ENCODE measurements around the gene ANP32E. TPM values are rescaled to one million over a fixed set of nuclear protein-coding genes. Genes with fewer than 3 reads are reported as not detected.

ANP32E gene
- polyA plus RNA-seq, 3 donors: 4.6 to 26.6 (median 20.4) TPM

DNA sequence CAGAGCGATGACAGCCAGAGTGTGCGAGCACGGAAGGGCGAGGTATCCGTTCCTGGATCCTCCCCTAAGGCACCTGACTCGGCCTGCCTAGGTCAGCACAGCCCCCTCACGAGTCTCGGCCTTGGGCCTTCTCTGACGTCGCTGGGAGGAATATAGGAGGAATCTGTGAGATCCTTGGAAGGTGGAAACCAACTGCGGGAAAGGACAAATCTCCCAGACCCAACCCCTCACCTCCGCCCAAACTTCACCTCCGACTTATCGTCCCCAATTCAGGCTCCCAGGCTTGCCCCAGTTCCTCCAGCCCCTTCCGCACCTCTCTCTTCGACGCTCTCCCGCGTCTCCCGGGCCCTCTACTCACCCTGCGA, 32.4 kb upstream of the ANP32E start:
- TF ChIP-seq, protein P1, sequence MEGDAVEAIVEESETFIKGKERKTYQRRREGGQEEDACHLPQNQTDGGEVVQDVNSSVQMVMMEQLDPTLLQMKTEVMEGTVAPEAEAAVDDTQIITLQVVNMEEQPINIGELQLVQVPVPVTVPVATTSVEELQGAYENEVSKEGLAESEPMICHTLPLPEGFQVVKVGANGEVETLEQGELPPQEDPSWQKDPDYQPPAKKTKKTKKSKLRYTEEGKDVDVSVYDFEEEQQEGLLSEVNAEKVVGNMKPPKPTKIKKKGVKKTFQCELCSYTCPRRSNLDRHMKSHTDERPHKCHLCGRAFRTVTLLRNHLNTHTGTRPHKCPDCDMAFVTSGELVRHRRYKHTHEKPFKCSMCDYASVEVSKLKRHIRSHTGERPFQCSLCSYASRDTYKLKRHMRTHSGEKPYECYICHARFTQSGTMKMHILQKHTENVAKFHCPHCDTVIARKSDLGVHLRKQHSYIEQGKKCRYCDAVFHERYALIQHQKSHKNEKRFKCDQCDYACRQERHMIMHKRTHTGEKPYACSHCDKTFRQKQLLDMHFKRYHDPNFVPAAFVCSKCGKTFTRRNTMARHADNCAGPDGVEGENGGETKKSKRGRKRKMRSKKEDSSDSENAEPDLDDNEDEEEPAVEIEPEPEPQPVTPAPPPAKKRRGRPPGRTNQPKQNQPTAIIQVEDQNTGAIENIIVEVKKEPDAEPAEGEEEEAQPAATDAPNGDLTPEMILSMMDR (IDR thresholded peaks at IDR 0.05): no peak
- Mint-ChIP-seq H3K36me3 (peaks cover 35 to 38% of the 10 kb centered on the region in 2 donors), H3K4me3 (peak overlapping the region; percentile 98 to 99), H3K27ac (peak overlapping the region; percentile 97 to 99 (median 98)), H3K27me3 (ENCODE audit: low read depth in 3 of 3) (peaks cover 0 to 6% (median 2%) of the 10 kb centered on the region in 3 donors), H3K4me1 (peaks cover 50% of the 10 kb centered on the region), H3K9me3 (peaks cover 0 to 1% (median 0%) of the 10 kb centered on the region in 7 donors)
- peak overlapping the region; percentile 98 for H3K9ac ChIP-seq (ENCODE audit: insufficient read depth, low read length, poor library complexity, severe bottlenecking)
- H3K4me1 ChIP-seq (ENCODE audit: control insufficient read depth in 1 of 2, insufficient read depth in 2 of 2, low read length in 2 of 2): peaks cover 31 to 49% of the 10 kb centered on the region in 2 donors
- no peaks in the 10 kb centered on the region for H3K27me3 ChIP-seq (ENCODE audit: control insufficient read depth in 2 of 2, insufficient read depth in 2 of 2, low read length in 2 of 2)
- H3K79me2 ChIP-seq (ENCODE audit: insufficient read depth, low read length): peaks cover 28% of the 10 kb centered on the region
- H3K27ac ChIP-seq (ENCODE audit: low read depth in 1 of 2, low read length in 2 of 2): peak overlapping the region; percentile 89 to 98
- peaks cover 28 to 36% of the 10 kb centered on the region in 2 donors for H3K36me3 ChIP-seq (replicated peaks in 1 of 2; ENCODE audit: control insufficient read depth in 1 of 2, insufficient read depth in 2 of 2, low read length in 2 of 2)
- DNase-seq: peak in 2 of 3 donors; percentile 31 to 48
- H2AFZ ChIP-seq (ENCODE audit: insufficient read depth, low read depth, low read length, poor library complexity, severe bottlenecking): peak overlapping the region; percentile 91
- H3K4me3 ChIP-seq (replicated peaks in 1 of 3; ENCODE audit: low read depth in 2 of 3, low read length in 3 of 3): peak overlapping the region; percentile 85 to 97 (median 95)
- H3K4me2 ChIP-seq (replicated peaks; ENCODE audit: extremely low read depth, low read length, poor library complexity, severe bottlenecking): peak overlapping the region; percentile 97
- 0% methylated on average over 15 of the region's 21 CpGs for WGBS (ENCODE audit: insufficient coverage)
- no peaks in the 10 kb centered on the region for H4K20me1 ChIP-seq (ENCODE audit: insufficient read depth, low read length)
- H3K9me3 ChIP-seq (replicated peaks in 1 of 2; ENCODE audit: control insufficient read depth in 1 of 2, insufficient read depth in 1 of 2, low read length in 2 of 2): no peaks in the 10 kb centered on the region
- intact Hi-C loops (cut with micrococcal nuclease): loop anchor here in 1 of 2 donors (2.0 to 10.0 kb wide), 2 partner anchors 54 to 286 kb away; no protein-coding TSS in a partner anchor

DNA sequence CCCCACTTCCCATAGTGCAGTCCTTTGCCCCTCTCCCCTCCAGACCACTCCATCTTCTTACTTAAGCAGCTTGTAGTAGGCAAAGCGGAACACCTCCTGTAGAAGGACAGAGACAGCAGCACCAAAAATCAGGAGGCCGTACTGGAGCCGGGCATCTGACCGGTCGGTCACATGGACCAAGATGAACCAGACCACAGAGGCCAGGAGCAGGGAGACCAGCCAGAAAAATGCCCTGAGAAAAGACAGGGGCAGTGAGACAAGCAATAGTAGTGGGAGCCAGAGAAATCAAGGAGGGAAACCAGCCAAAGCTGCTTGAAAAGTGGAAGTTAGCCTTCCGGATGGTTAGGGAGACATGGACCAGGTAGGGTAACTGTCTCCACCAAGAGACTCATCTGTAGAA, 32.0 kb upstream of the ANP32E start:
- DNase-seq: no peak

More for the DNA sequence above, 32.0 kb upstream of the ANP32E start:
- Mint-ChIP-seq H3K4me1 (peaks cover 46% of the 10 kb centered on the region), H3K36me3 (peaks cover 35 to 38% of the 10 kb centered on the region in 2 donors), H3K27ac (peak overlapping the region; percentile 97 to 99 (median 98)), H3K9me3 (peaks cover 0 to 1% (median 0%) of the 10 kb centered on the region in 7 donors), H3K27me3 (ENCODE audit: low read depth in 3 of 3) (peaks cover 0 to 6% (median 2%) of the 10 kb centered on the region in 3 donors), H3K4me3 (peak overlapping the region; percentile 98 to 99)
- H4K20me1 ChIP-seq (ENCODE audit: insufficient read depth, low read length): no peaks in the 10 kb centered on the region
- 46% methylated on average over 6 of the region's 6 CpGs for WGBS (ENCODE audit: insufficient coverage)
- peak overlapping the region; percentile 89 to 98 for H3K27ac ChIP-seq (ENCODE audit: low read depth in 1 of 2, low read length in 2 of 2)
- H3K9ac ChIP-seq (ENCODE audit: insufficient read depth, low read length, poor library complexity, severe bottlenecking): peak overlapping the region; percentile 98
- peak overlapping the region; percentile 97 for H3K4me2 ChIP-seq (replicated peaks; ENCODE audit: extremely low read depth, low read length, poor library complexity, severe bottlenecking)
- H3K27me3 ChIP-seq (ENCODE audit: control insufficient read depth in 2 of 2, insufficient read depth in 2 of 2, low read length in 2 of 2): no peaks in the 10 kb centered on the region
- H3K36me3 ChIP-seq (replicated peaks in 1 of 2; ENCODE audit: control insufficient read depth in 1 of 2, insufficient read depth in 2 of 2, low read length in 2 of 2): peaks cover 28 to 36% of the 10 kb centered on the region in 2 donors
- TF ChIP-seq, protein P1 (IDR thresholded peaks at IDR 0.05): no peak
- H3K4me1 ChIP-seq (ENCODE audit: control insufficient read depth in 1 of 2, insufficient read depth in 2 of 2, low read length in 2 of 2): peaks cover 27 to 44% of the 10 kb centered on the region in 2 donors
- peak overlapping the region; percentile 91 for H2AFZ ChIP-seq (ENCODE audit: insufficient read depth, low read depth, low read length, poor library complexity, severe bottlenecking)
- H3K79me2 ChIP-seq (ENCODE audit: insufficient read depth, low read length): peaks cover 28% of the 10 kb centered on the region
- peak overlapping the region; percentile 85 to 97 (median 95) for H3K4me3 ChIP-seq (replicated peaks in 1 of 3; ENCODE audit: low read depth in 2 of 3, low read length in 3 of 3)
- intact Hi-C loops (cut with micrococcal nuclease): loop anchor here in 1 of 2 donors (2.0 to 10.0 kb wide), 2 partner anchors 55 to 287 kb away; no protein-coding TSS in a partner anchor
- no peaks in the 10 kb centered on the region for H3K9me3 ChIP-seq (replicated peaks in 1 of 2; ENCODE audit: control insufficient read depth in 1 of 2, insufficient read depth in 1 of 2, low read length in 2 of 2)

Measured in CD14-positive monocyte (primary cell).